Measurements from ENCODE around the gene CCDC3.

The CCDC3 gene

DNA sequence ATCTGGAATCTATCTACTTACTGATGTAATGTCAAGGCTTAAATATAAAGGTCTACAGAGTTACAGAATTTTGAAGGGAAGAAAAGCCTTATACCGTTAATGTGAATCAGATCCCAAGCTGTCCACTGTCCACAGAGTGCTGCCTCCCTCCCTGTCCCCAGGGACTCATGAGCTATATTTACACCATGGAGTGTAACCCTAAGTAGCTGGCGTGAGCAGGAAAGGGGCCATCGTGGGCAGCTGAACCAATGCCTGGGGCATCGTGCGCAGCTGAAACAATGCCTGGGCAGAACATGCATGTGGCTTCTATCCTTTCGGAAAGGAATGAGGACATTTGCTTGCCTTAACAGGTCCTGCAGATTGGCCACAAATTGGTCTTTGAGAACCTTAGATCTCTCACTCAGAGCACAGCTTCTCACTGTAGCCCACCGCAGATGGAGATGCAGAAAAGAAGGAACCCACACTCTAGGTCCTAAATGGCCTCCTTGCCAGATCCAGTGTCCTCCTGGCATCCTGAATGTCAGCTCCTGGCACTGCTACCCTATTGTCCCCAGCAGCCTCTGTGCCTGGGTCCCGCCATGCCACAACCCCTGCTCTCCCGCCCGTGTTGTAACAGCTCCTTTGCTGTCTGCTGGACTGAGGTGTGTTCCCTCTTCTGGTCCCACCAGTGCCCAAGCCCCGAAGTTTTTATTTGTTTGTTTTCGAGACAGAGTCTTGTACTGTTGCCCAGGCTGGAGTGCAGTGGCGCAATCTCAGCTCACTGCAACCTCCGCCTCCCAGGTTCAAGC lies 30.3 kb downstream of the CCDC3 start:
- TF ChIP-seq NFIC (IDR thresholded peaks at IDR 0.05) (no peak), EP300 (IDR thresholded peaks at IDR 0.05; ENCODE audit: borderline replicate concordance) (no peak), REST (IDR thresholded peaks at IDR 0.05; ENCODE audit: low read depth) (no peak), TEAD4 (IDR thresholded peaks at IDR 0.05) (no peak), FOXM1 (IDR thresholded peaks at IDR 0.05; ENCODE audit: borderline replicate concordance, low read depth) (no peak), CREB1 (IDR thresholded peaks at IDR 0.05; ENCODE audit: low read depth) (no peak), EGR1 (IDR thresholded peaks at IDR 0.05) (no peak), MAX (IDR thresholded peaks at IDR 0.05) (no peak), TCF12 (IDR thresholded peaks at IDR 0.05; ENCODE audit: low read depth) (no peak), CEBPB (IDR thresholded peaks at IDR 0.05) (no peak), RAD21 (IDR thresholded peaks at IDR 0.05; ENCODE audit: low read depth) (no peak), YY1 (IDR thresholded peaks at IDR 0.05; ENCODE audit: low read depth) (no peak), TAF1 (IDR thresholded peaks at IDR 0.05; ENCODE audit: low read depth) (no peak), USF1 (IDR thresholded peaks at IDR 0.05) (no peak)

DNA sequence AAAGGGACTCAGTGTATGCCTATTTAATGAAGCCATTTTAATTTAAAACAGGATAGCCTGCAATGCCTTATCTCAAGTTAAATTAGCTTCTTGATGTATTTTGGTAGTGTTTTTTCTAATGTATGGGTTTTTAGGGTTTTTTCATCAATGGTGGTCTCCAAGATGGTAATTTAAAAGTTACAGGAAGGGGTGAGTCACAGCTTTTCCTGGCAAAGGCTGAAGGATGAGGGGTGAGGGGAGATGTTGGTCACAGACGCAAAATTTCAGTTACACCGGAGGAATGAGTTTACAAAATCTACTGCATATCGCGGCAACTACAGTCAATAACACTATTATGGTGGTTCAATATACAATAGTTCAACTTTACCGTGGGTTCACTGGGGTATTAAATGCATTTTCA lies 31.6 kb downstream of the CCDC3 start:
- TF ChIP-seq EP300 (IDR thresholded peaks at IDR 0.05; ENCODE audit: borderline replicate concordance) (no peak), NFIC (IDR thresholded peaks at IDR 0.05) (no peak), YY1 (IDR thresholded peaks at IDR 0.05; ENCODE audit: low read depth) (no peak), CEBPB (IDR thresholded peaks at IDR 0.05) (no peak), TAF1 (IDR thresholded peaks at IDR 0.05; ENCODE audit: low read depth) (no peak), FOXM1 (IDR thresholded peaks at IDR 0.05; ENCODE audit: borderline replicate concordance, low read depth) (no peak)

GRCh38 chr10:12966067-12966466 lies 35.4 kb downstream of the CCDC3 start:
- TF ChIP-seq NFIC (IDR thresholded peaks at IDR 0.05) (no peak), YY1 (IDR thresholded peaks at IDR 0.05; ENCODE audit: low read depth) (no peak), USF1 (IDR thresholded peaks at IDR 0.05) (no peak), CREB1 (IDR thresholded peaks at IDR 0.05; ENCODE audit: low read depth) (no peak), TCF12 (IDR thresholded peaks at IDR 0.05; ENCODE audit: low read depth) (no peak)

GRCh38 chr10:12965571-12965970 lies 35.9 kb downstream of the CCDC3 start:
- TF ChIP-seq USF1 (IDR thresholded peaks at IDR 0.05) (no peak), NFIC (IDR thresholded peaks at IDR 0.05) (no peak), CREB1 (IDR thresholded peaks at IDR 0.05; ENCODE audit: low read depth) (no peak), RAD21 (IDR thresholded peaks at IDR 0.05; ENCODE audit: low read depth) (no peak), REST (IDR thresholded peaks at IDR 0.05; ENCODE audit: low read depth) (no peak), FOXM1 (IDR thresholded peaks at IDR 0.05; ENCODE audit: borderline replicate concordance, low read depth) (no peak), EGR1 (IDR thresholded peaks at IDR 0.05) (no peak)

- TF ChIP-seq TEAD4 (IDR thresholded peaks at IDR 0.05) (no peak), MAX (IDR thresholded peaks at IDR 0.05) (no peak), ZBTB7A (IDR thresholded peaks at IDR 0.05; ENCODE audit: low read depth) (no peak), TCF12 (IDR thresholded peaks at IDR 0.05; ENCODE audit: low read depth) (no peak), YY1 (IDR thresholded peaks at IDR 0.05; ENCODE audit: low read depth) (no peak), EGR1 (IDR thresholded peaks at IDR 0.05) (no peak), RAD21 (IDR thresholded peaks at IDR 0.05; ENCODE audit: low read depth) (no peak), FOXM1 (IDR thresholded peaks at IDR 0.05; ENCODE audit: borderline replicate concordance, low read depth) (no peak), USF1 (IDR thresholded peaks at IDR 0.05) (no peak), EP300 (IDR thresholded peaks at IDR 0.05; ENCODE audit: borderline replicate concordance) (no peak), CEBPB (IDR thresholded peaks at IDR 0.05) (no peak), REST (IDR thresholded peaks at IDR 0.05; ENCODE audit: low read depth) (no peak), NFIC (IDR thresholded peaks at IDR 0.05) (no peak), TAF1 (IDR thresholded peaks at IDR 0.05; ENCODE audit: low read depth) (no peak), CREB1 (IDR thresholded peaks at IDR 0.05; ENCODE audit: low read depth) (no peak)
Observed at GRCh38 chr10:12962556-12962955, 39.0 kb downstream of the CCDC3 start.

All from Ishikawa (cell line).